Heart right ventricle (tissue), 16 donors: Measurements from ENCODE around the gene TMEM123. TPM values are rescaled to one million over a fixed set of nuclear protein-coding genes. Genes with fewer than 3 reads are reported as not detected.

ENCODE experiments used
- ATAC-seq, 8 donors: fragments of 200-7000 bp; cut with Tn5 transposase; one replicate each; pipeline ENCODE4 v1.9.1; 2020; ENCODE audit warnings: mild to moderate bottlenecking in 8 of 8, moderate library complexity in 8 of 8, moderate number of reproducible peaks in 1 of 8
- DNase-seq, 2 donors: peaks; one replicate each; pipeline ENCODE4 v3.0.0-alpha.2; 2020
- H3K27ac ChIP-seq, 10 donors: fragments of 200-600 bp; sonication (generic) in 2 of 10; one replicate each; pipeline versions ENCODE4 v1.5.0 to v1.8.0; 2020 to 2022; ENCODE audit warnings: mild to moderate bottlenecking in 3 of 10
- H3K27me3 ChIP-seq, 7 donors: fragments of 200-600 bp; one replicate each; pipeline ENCODE4 v1.8.0; 2021 to 2022; ENCODE audit warnings: mild to moderate bottlenecking in 2 of 7
- H3K36me3 ChIP-seq, 9 donors: fragments of 200-600 bp; sonication (generic) in 1 of 9; one replicate each; pipeline versions ENCODE4 v1.5.0 to v1.8.0; 2020 to 2022; ENCODE audit warnings: mild to moderate bottlenecking in 2 of 9
- H3K4me1 ChIP-seq, 9 donors: fragments of 200-600 bp; sonication (generic) in 1 of 9; one replicate each; pipeline versions ENCODE4 v1.5.0 to v1.8.0; 2020 to 2022; ENCODE audit warnings: mild to moderate bottlenecking in 4 of 9
- H3K4me3 ChIP-seq, 10 donors: fragments of 200-600 bp; sonication (generic) in 2 of 10; one replicate each; pipeline versions ENCODE4 v1.5.0 to v1.8.0; 2020 to 2022; ENCODE audit warnings: mild to moderate bottlenecking in 7 of 10, moderate library complexity in 2 of 10
- H3K9me3 ChIP-seq, 11 donors: fragments of 200-600 bp in 10 of 11; sonication (generic) in 2 of 11; one replicate each; pipeline versions ENCODE4 v1.5.0 to v1.8.0; 2013 to 2022; ENCODE audit warnings: mild to moderate bottlenecking in 2 of 11, control low read depth in 1 of 11, moderate library complexity in 1 of 11
- WGBS, 2 donors: extraction: QIAGEN DNeasy Blood & Tissue Kit; methylation state at CpG; one replicate each; pipeline ENCODE4 v1.1.7; 2013; ENCODE audit warnings: inconsistent platforms in 1 of 2; 5-methylcytosine and 5-hydroxymethylcytosine counted together
- intact Hi-C, 10 donors: fragments of 100-400 bp; cut with DNase I; formaldehyde crosslinking; loops; one replicate each; pipeline versions ENCODE4 v1.11.1 to v1.14.2; 2022
- polyA plus RNA-seq, 2 donors: library from polyadenylated mRNA; stranded (reverse); fragments of 200-250 nt; gene quantifications; one replicate each; pipeline ENCODE4 v1.2.3, GENCODE V29; 2013
- total RNA-seq, 10 donors: library from RNA; stranded (reverse); fragmentation: NEBNext Ultra II Directional in 3 of 10; extraction: Animal tissue kit (Norgen Biotek cat#: 25700) in 3 of 10; gene quantifications; one replicate each; pipeline versions ENCODE4 v1.2.1 to v1.2.4, GENCODE V29; 2021 to 2023
- TF ChIP-seq, protein P1 (sequence below), 9 donors: fragments of 200-600 bp; sonication (generic) in 2 of 9; IDR thresholded peaks; one replicate each; pipeline versions ENCODE4 v1.5.0 to v1.8.0; 2021 to 2022; ENCODE audit warnings: antibody characterized with exemption in 9 of 9, mild to moderate bottlenecking in 5 of 9, moderate library complexity in 1 of 9
- donor health status: Arrhythmogenic right ventricular cardiomyopathy.
- donor health status: ischemic (EF 13 %, LVEDD 7.1; RV severe dilation, severe dysfunction).
- donor health status: healthy with polysubstance abuse.
- donor health status: DM: no; HTN: yes; CAD: no.
- donor health status: DM: no; HTN: no; CAD: no.
- donor health status: ischemic (EF 25% LVEDD 6.9; RV normal size, moderate dysfunction).
- donor health status: ischemic (EF 25% LVEDD 5.7; RV mildly dilated, moderate dysfunction).
- donor health status: healthy.
- donor health status: DM: yes; HTN: yes; CAD: no.
- donor health status: Ischemic cardiomyopathy.
- donor health status: ischemic (EF 35%, LVEDD 5.7; RV mildly dilated, moderate dysfunction).
- donor health status: nonischemic (EF 11% LVEDD 7.7; RV severe dilation, severe dysfunction).
- donor health status: DM: yes; HTN: yes; CAD: no.
- donor health status: PGD.
- donor health status: ischemic (EF 29% LVEDD 5.4; RV normal size, mild dysfunction).
- donor health status: nonischemic (EF 23%, LVEDD 6.1; RV moderate dilation, normal function).

The TMEM123 gene
- total and polyA plus RNA-seq, 12 donors = 18.7 to 98.7 (median 77.4) TPM

DNA sequence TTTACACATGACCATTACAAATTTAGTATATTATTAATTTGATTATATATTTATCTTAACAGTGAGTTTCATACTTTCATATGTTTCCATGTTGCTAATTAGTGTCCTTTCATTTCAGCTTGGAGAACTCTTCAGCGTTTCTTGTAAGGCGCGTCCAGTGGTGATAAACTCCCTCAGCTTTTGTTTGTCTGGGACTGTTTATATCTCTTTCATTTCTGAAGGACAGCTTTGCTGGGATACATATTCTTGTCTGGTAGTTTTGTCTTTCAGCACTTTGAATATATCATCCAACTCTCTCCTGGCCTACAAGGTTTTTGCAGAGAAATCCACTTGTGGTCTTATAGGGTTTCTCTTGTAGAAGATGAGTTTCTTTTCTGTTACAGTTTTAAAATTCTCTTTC lies 93.2 kb downstream of the TMEM123 start:
- TF ChIP-seq, protein P1, sequence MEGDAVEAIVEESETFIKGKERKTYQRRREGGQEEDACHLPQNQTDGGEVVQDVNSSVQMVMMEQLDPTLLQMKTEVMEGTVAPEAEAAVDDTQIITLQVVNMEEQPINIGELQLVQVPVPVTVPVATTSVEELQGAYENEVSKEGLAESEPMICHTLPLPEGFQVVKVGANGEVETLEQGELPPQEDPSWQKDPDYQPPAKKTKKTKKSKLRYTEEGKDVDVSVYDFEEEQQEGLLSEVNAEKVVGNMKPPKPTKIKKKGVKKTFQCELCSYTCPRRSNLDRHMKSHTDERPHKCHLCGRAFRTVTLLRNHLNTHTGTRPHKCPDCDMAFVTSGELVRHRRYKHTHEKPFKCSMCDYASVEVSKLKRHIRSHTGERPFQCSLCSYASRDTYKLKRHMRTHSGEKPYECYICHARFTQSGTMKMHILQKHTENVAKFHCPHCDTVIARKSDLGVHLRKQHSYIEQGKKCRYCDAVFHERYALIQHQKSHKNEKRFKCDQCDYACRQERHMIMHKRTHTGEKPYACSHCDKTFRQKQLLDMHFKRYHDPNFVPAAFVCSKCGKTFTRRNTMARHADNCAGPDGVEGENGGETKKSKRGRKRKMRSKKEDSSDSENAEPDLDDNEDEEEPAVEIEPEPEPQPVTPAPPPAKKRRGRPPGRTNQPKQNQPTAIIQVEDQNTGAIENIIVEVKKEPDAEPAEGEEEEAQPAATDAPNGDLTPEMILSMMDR (IDR thresholded peaks at IDR 0.05) = no peak
- Histone ChIP-seq H3K9me3 (peaks cover 0 to 37% (median 3%) of the 10 kb centered on the region in 11 donors), H3K4me3 (no peak overlapping the region), H3K27me3 (no peaks in the 10 kb centered on the region), H3K27ac (no peak overlapping the region), H3K4me1 (peaks cover 0 to 14% (median 0%) of the 10 kb centered on the region in 9 donors), H3K36me3 (peaks cover 0 to 81% (median 36%) of the 10 kb centered on the region in 9 donors)
- 80 to 84% methylated on average over 3 of the region's 3 CpGs for WGBS, 2 donors
- intact Hi-C loops = no loop called here
- DNase-seq (no peak), ATAC-seq (no peak)

DNA sequence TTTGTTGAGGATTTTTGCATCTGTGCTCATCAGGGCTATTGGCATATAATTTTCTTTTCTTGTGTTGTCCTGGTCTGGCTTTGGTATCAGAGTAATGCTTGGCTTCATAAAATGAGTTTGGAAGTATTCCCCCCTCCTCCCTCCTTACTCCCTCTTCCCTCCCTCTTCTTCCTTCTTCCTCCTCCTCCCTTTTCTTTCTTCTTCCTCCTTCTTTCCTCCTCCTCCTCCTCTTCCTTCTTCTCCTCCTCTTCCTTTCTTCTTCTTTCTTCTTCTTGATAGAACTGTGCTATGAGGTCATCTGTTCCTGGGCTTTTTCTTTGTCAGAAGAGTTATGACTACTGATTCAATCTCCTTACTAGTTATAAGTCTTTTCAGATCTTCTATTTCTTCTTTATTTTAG lies 95.4 kb downstream of the TMEM123 start:
- no peak for DNase-seq
- no peak overlapping the region for H3K4me3 ChIP-seq
- no peak overlapping the region for H3K27ac ChIP-seq
- TF ChIP-seq, protein P1 (IDR thresholded peaks at IDR 0.05) = no peak
- intact Hi-C loops = no loop called here
- H3K4me1 ChIP-seq = peaks cover 0 to 14% (median 0%) of the 10 kb centered on the region in 9 donors
- H3K27me3 ChIP-seq = no peaks in the 10 kb centered on the region
- H3K36me3 ChIP-seq = peaks cover 0 to 82% (median 17%) of the 10 kb centered on the region in 9 donors
- ATAC-seq = no peak
- H3K9me3 ChIP-seq = peaks cover 0 to 37% (median 3%) of the 10 kb centered on the region in 11 donors

DNA sequence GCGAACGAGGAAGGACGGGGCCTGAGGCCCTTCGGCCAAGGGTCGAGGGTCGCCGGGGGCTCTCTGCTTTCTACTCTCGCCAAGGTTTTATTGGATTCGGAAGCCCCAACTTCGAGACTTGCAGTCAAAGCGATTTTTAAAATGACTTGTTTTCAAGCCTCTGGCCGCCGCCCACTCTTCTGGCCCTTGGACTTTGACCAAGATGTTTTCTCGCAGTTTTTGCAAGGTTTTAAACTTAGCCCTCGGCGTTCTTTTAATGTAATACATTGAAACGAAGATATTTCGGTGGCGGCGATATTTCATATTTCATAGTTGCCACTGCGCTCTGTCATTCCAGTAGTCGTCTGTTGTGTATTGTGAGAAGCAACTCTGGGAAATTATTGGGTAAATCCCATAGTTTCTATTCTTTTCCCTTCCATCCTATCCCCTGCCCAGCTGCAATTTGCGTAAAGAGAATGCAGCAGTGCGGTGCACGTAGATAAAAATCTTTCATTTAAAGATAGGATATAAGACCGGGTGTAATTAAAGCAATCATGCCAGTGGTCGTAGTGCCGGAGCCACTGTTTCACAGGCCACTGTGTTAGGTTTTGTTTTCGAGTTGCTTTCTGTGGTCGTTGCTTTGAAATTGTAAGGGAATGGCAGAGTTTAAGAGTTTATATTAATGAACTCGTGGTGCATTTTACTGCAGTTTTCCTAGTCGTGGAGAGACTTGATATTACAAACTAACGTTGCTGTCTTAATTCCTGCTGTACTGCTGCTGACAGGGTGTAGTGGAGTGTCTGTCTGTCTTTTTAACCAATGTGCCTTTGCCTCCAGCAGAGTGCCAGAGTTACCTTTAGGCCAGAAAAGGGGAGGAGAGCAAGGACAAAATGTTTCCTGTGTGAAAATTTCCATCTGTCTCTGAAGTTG lies 104.8 kb downstream of the TMEM123 start:
- no peak for DNase-seq
- Histone ChIP-seq H3K9me3 (no peaks in the 10 kb centered on the region), H3K36me3 (peaks cover 0 to 38% (median 0%) of the 10 kb centered on the region in 9 donors), H3K27ac (peak overlapping the region; percentile 93 to 99 (median 98)), H3K4me1 (peaks cover 0 to 38% (median 32%) of the 10 kb centered on the region in 9 donors), H3K4me3 (peak overlapping the region; percentile 55 to 94 (median 86)), H3K27me3 (no peaks in the 10 kb centered on the region)
- peak in 6 of 8 donors; percentile 1 to 37 (median 15) for ATAC-seq
- TF ChIP-seq, protein P1 (IDR thresholded peaks at IDR 0.05) = no peak
- intact Hi-C loops = loop anchor here in 3 of 10 donors (1.0 to 5.0 kb wide), 7 partner anchors 31 to 105 kb away; partner anchors contain the start of genes TMEM123 (in 2 of the 3) and BIRC3 (in 1 of the 3)
- 0% methylated on average over 33 of the region's 33 CpGs for WGBS, 2 donors

GRCh38 chr11:102346748-102347461 lies 105.7 kb downstream of the TMEM123 start, which contains the start of gene BIRC2:
Gene BIRC2 (plus strand): TSS chr11:102347214. CDS start chr11:102349855, 2,641 bp downstream.
- Histone ChIP-seq H3K9me3 (no peaks in the 10 kb centered on the region), H3K27ac (peak within 1 kb of the TSS; percentile 93 to 99 (median 98)), H3K4me1 (peaks cover 0 to 38% (median 32%) of the 10 kb centered on the region in 9 donors), H3K27me3 (no peaks in the 10 kb centered on the region), H3K36me3 (peaks cover 0 to 30% (median 0%) of the 10 kb centered on the region in 9 donors), H3K4me3 (peak within 1 kb of the TSS; percentile 55 to 94 (median 86))
- DNase-seq = peak; percentile 93 to 97
- ATAC-seq = peak; percentile 97 to 99 (median 98)
- intact Hi-C loops = loop anchor here in 3 of 10 donors (1.0 to 5.0 kb wide), 7 partner anchors 30 to 106 kb away; partner anchors contain the start of genes TMEM123 (in 2 of the 3) and BIRC3 (in 1 of the 3)
- TF ChIP-seq, protein P1 (IDR thresholded peaks at IDR 0.05) = peak; percentile 34 to 87 (median 81)
- WGBS, 2 donors = 1% methylated on average over 77 of the region's 77 CpGs
